CD14-positive monocyte (primary cell): ENCODE data around the gene MYO18A. TPM values are rescaled to one million over a fixed set of nuclear protein-coding genes. Genes with fewer than 3 reads are reported as not detected.
A peak's percentile ranks its signal among the peaks of the same experiment; 100 is the strongest.

Experiments
- DNase-seq, 3 donors: peaks; one replicate each; pipeline ENCODE4 v3.0.0-alpha.2; 2011 to 2022
- H2AFZ ChIP-seq: 2 replicates; pipeline ENCODE4 v1.6.0; 2012; ENCODE audit warnings: mild to moderate bottlenecking, low read depth, low read length, inconsistent platforms; ENCODE audit not compliant: insufficient read depth, poor library complexity, severe bottlenecking
- H3K27ac ChIP-seq, 2 donors: 1 replicate in 1 of 2; 2 replicates in 1 of 2; pipeline ENCODE4 v1.5.1; 2012 to 2013; ENCODE audit warnings: low read length in 2 of 2, control low read depth in 1 of 2, inconsistent platforms in 1 of 2, low read depth in 1 of 2, mild to moderate bottlenecking in 1 of 2
- H3K27me3 ChIP-seq, 2 donors: one replicate each; pipeline versions ENCODE4 v1.6.0 to v1.6.1; 2011 to 2013; ENCODE audit warnings: low read length in 2 of 2; ENCODE audit not compliant: control insufficient read depth in 2 of 2, insufficient read depth in 2 of 2
- H3K36me3 ChIP-seq, 2 donors: replicated peaks in 1 of 2; 1 replicate in 1 of 2; 2 replicates in 1 of 2; pipeline versions ENCODE4 v1.5.1 to v1.6.1; 2012 to 2013; ENCODE audit warnings: low read length in 2 of 2, control low read depth in 1 of 2, inconsistent platforms in 1 of 2, mild to moderate bottlenecking in 1 of 2; ENCODE audit not compliant: insufficient read depth in 2 of 2, control insufficient read depth in 1 of 2
- H3K4me1 ChIP-seq, 2 donors: 1 replicate in 1 of 2; 2 replicates in 1 of 2; pipeline versions ENCODE4 v1.5.1 to v1.6.1; 2012 to 2013; ENCODE audit warnings: low read length in 2 of 2, control low read depth in 1 of 2, inconsistent platforms in 1 of 2, mild to moderate bottlenecking in 1 of 2, moderate library complexity in 1 of 2; ENCODE audit not compliant: insufficient read depth in 2 of 2, control insufficient read depth in 1 of 2
- H3K4me2 ChIP-seq: replicated peaks from 2 replicates; pipeline ENCODE3; 2012; ENCODE audit warnings: low read length, moderate library complexity, mild to moderate bottlenecking; ENCODE audit not compliant: poor library complexity, severe bottlenecking; ENCODE audit errors: extremely low read depth
- H3K4me3 ChIP-seq, 3 experiments: fragments of 200-600 bp in 1 of 3; sonication (generic) in 1 of 3; replicated peaks in 1 of 3; 1 replicate in 2 of 3; 2 replicates in 1 of 3; pipeline ENCODE4 v1.5.1; 2011 to 2013; ENCODE audit warnings: low read length in 3 of 3, mild to moderate bottlenecking in 3 of 3, control low read depth in 2 of 3, low read depth in 2 of 3, inconsistent platforms in 1 of 3, moderate library complexity in 1 of 3
- H3K79me2 ChIP-seq: 2 replicates; pipeline ENCODE4 v1.6.0; 2012; ENCODE audit warnings: mild to moderate bottlenecking, control low read depth, inconsistent platforms, low read length, moderate library complexity; ENCODE audit not compliant: insufficient read depth
- H3K9ac ChIP-seq: 2 replicates; pipeline ENCODE4 v1.6.0; 2017; ENCODE audit warnings: low read length, mild to moderate bottlenecking; ENCODE audit not compliant: insufficient read depth, poor library complexity, severe bottlenecking
- H3K9me3 ChIP-seq, 2 donors: replicated peaks in 1 of 2; 1 replicate in 1 of 2; 2 replicates in 1 of 2; pipeline versions ENCODE4 v1.5.1 to v1.6.1; 2012 to 2013; ENCODE audit warnings: low read length in 2 of 2, control low read depth in 1 of 2; ENCODE audit not compliant: control insufficient read depth in 1 of 2, insufficient read depth in 1 of 2
- H4K20me1 ChIP-seq: 2 replicates; pipeline ENCODE4 v1.6.0; 2012; ENCODE audit warnings: mild to moderate bottlenecking, low read length, control low read depth, moderate library complexity; ENCODE audit not compliant: insufficient read depth
- H3K27ac Mint-ChIP-seq, 7 donors: one replicate each; pipeline ENCODE4 v1.8.0; 2020; ENCODE audit warnings: mild to moderate bottlenecking in 7 of 7, mixed read lengths in 7 of 7, moderate library complexity in 6 of 7, inconsistent platforms in 2 of 7
- H3K27me3 Mint-ChIP-seq, 3 donors: one replicate each; pipeline ENCODE4 v1.8.0; 2021 to 2022; ENCODE audit warnings: low read depth in 3 of 3, mild to moderate bottlenecking in 3 of 3, mixed read lengths in 3 of 3, moderate library complexity in 3 of 3, inconsistent platforms in 1 of 3
- H3K36me3 Mint-ChIP-seq, 2 donors: one replicate each; pipeline ENCODE4 v1.8.0; 2020; ENCODE audit warnings: mixed read lengths in 2 of 2, inconsistent platforms in 1 of 2, mild to moderate bottlenecking in 1 of 2
- H3K4me1 Mint-ChIP-seq: one replicate; pipeline ENCODE4 v1.8.0; 2020; ENCODE audit warnings: mild to moderate bottlenecking, mixed read lengths
- H3K4me3 Mint-ChIP-seq, 2 donors: one replicate each; pipeline ENCODE4 v1.8.0; 2020; ENCODE audit warnings: mild to moderate bottlenecking in 2 of 2, mixed read lengths in 2 of 2, moderate library complexity in 1 of 2
- H3K9me3 Mint-ChIP-seq, 7 donors: one replicate each; pipeline ENCODE4 v1.8.0; 2020 to 2022; ENCODE audit warnings: mixed read lengths in 7 of 7, mild to moderate bottlenecking in 6 of 7, moderate library complexity in 6 of 7, inconsistent platforms in 2 of 7
- WGBS: methylation state at CpG from one replicate; pipeline ENCODE4 v1.1.5; 2013; ENCODE audit warnings: missing lambda C conversion rate; ENCODE audit not compliant: insufficient coverage; 5-methylcytosine and 5-hydroxymethylcytosine counted together
- intact Hi-C, 2 donors: fragments of 100-400 bp; cut with micrococcal nuclease; formaldehyde crosslinking; loops; one replicate each; pipeline versions ENCODE4 v1.15.0 to v1.15.1; 2023
- polyA plus RNA-seq, 3 donors: library from polyadenylated mRNA; depleted of rRNA in 1 of 3; unstranded in 2 of 3; stranded (reverse) in 1 of 3; fragments of 300-500 nt in 2 of 3; fragments of >200 nt in 1 of 3; fragmentation: Illumina TruSeq in 2 of 3; gene quantifications; 1 replicate in 2 of 3; 2 replicates in 1 of 3; pipeline ENCODE4 v1.2.3, GENCODE V29; 2012 to 2021
- TF ChIP-seq, protein P1 (sequence below): fragments of 200-600 bp; IDR thresholded peaks from one replicate; pipeline ENCODE4 v1.8.0; 2022; ENCODE audit warnings: antibody characterized with exemption, mild to moderate bottlenecking

MYO18A gene
- polyA plus RNA-seq, 3 donors = 6.3 to 40.2 (median 11.0) TPM

DNA sequence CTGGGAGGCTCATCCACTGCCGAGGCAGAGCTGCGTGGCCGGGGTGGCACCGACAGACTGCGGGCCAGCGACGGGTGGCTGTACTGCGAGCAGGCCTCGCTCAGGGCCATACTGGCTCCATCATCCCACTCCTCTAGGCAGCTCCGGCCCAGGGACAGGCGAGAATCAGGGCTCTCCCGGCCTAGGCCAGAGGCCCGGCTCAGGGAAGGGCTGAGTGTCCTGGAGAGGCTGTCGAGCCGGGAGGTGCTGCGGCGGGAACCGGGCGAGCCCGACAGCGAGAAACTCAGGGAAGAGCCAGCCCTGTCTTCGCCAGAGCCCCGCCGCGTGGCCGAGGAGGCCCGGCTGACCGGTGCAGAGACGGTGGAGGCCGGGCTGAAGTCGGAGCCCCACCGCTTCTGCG, 99.9 kb downstream of the MYO18A start:
- Histone ChIP-seq H3K27ac (no peak overlapping the region), H3K36me3 (peaks cover 79 to 97% of the 10 kb centered on the region in 2 donors), H3K4me2 (no peak overlapping the region), H3K27me3 (no peaks in the 10 kb centered on the region), H3K9ac (no peak overlapping the region), H3K79me2 (no peaks in the 10 kb centered on the region), H4K20me1 (peaks cover 5% of the 10 kb centered on the region), H2AFZ (no peak overlapping the region), H3K4me1 (no peaks in the 10 kb centered on the region), H3K9me3 (no peaks in the 10 kb centered on the region), H3K4me3 (no peak overlapping the region)
- WGBS = 96% methylated on average over 33 of the region's 33 CpGs
- TF ChIP-seq, protein P1, sequence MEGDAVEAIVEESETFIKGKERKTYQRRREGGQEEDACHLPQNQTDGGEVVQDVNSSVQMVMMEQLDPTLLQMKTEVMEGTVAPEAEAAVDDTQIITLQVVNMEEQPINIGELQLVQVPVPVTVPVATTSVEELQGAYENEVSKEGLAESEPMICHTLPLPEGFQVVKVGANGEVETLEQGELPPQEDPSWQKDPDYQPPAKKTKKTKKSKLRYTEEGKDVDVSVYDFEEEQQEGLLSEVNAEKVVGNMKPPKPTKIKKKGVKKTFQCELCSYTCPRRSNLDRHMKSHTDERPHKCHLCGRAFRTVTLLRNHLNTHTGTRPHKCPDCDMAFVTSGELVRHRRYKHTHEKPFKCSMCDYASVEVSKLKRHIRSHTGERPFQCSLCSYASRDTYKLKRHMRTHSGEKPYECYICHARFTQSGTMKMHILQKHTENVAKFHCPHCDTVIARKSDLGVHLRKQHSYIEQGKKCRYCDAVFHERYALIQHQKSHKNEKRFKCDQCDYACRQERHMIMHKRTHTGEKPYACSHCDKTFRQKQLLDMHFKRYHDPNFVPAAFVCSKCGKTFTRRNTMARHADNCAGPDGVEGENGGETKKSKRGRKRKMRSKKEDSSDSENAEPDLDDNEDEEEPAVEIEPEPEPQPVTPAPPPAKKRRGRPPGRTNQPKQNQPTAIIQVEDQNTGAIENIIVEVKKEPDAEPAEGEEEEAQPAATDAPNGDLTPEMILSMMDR = no peak
- Mint-ChIP-seq H3K4me1 (peaks cover 3% of the 10 kb centered on the region), H3K4me3 (no peak overlapping the region), H3K36me3 (peaks cover 70 to 89% of the 10 kb centered on the region in 2 donors), H3K27ac (no peak overlapping the region), H3K9me3 (no peaks in the 10 kb centered on the region), H3K27me3 (no peaks in the 10 kb centered on the region)
- no peak for DNase-seq
- intact Hi-C loops = no loop called here

DNA sequence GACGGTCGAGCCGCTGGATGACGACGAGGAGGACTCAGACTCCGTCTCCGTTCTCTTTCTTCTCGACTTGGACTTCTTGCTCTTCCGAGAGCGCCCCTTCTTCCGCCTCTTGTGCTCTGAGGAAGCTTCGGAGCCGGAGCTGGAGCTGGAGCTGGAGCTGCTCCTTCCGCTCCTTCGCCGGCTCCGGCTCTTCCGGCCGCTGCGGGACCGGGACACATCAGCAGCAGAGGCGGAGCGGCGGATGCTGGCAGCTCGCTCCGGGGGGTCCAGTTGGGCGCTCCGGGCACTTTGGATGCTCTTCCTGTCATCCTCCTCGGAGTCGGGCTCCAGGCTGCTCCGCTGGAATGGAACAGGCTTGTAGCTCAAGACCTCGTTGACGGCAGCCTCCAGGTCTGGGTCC, 100.3 kb downstream of the MYO18A start:
- H3K36me3 ChIP-seq = peaks cover 77 to 92% of the 10 kb centered on the region in 2 donors

More for the DNA sequence above, 100.3 kb downstream of the MYO18A start:
- Mint-ChIP-seq H3K36me3 (peaks cover 66 to 84% of the 10 kb centered on the region in 2 donors), H3K27me3 (no peaks in the 10 kb centered on the region), H3K4me3 (no peak overlapping the region), H3K4me1 (peaks cover 3% of the 10 kb centered on the region), H3K9me3 (no peaks in the 10 kb centered on the region), H3K27ac (peak overlapping the region in 1 of 7 donors; percentile 54)
- TF ChIP-seq, protein P1 = no peak
- no peak overlapping the region for H2AFZ ChIP-seq
- intact Hi-C loops = no loop called here
- H3K27ac ChIP-seq = no peak overlapping the region
- no peaks in the 10 kb centered on the region for H3K9me3 ChIP-seq
- peaks cover 5% of the 10 kb centered on the region for H4K20me1 ChIP-seq
- no peaks in the 10 kb centered on the region for H3K27me3 ChIP-seq
- no peak for DNase-seq
- no peak overlapping the region for H3K9ac ChIP-seq
- 97% methylated on average over 33 of the region's 33 CpGs for WGBS
- no peaks in the 10 kb centered on the region for H3K4me1 ChIP-seq
- no peak overlapping the region for H3K4me3 ChIP-seq
- no peak overlapping the region for H3K4me2 ChIP-seq
- no peaks in the 10 kb centered on the region for H3K79me2 ChIP-seq
